Measurements from ENCODE around the gene H2BK1.

DNA sequence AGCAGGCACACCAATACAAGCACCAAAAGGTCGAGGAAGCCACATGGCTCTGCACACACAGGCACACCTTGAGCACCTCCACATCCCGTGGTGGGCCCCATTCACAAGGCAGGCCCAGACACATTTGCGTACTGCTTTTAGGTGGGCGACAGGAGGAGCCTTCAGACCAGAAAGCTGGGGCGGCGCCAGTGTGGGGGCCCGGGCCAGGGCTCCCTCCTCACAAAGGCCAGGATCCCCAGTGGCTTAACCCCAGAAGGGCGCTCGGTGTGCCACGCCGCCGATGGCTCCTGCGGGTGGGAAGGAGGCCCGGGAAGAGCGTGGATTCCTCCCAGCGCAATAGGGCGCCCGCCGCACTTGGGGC, 41.0 kb upstream of the H2BK1 start:
- TF ChIP-seq POLR2A (IDR thresholded peaks at IDR 0.05; ENCODE audit: low read depth, low read length) (no peak), TAF1 (IDR thresholded peaks at IDR 0.05; ENCODE audit: low read depth, low read length) (no peak), POLR2AphosphoS5 (IDR thresholded peaks at IDR 0.05; ENCODE audit: low read depth, low read length) (no peak), SPI1 (IDR thresholded peaks at IDR 0.05; ENCODE audit: low read depth, low read length) (no peak)
